H1 (cell line): ENCODE results near the gene ARRDC2. TPM values are rescaled to one million over a fixed set of nuclear protein-coding genes. Genes with fewer than 3 reads are reported as not detected.

Experiments used
- CTCF ChIA-PET: fragments of 300-600 bp; sonication (Branson Sonifier 250); formaldehyde crosslinking; loops from one replicate; lab custom pipeline; 2021; ENCODE audit not compliant: partially characterized antibody; lab: Charles Lee
- POLR2A ChIA-PET: fragments of 300-600 bp; sonication (Branson Sonifier 250); formaldehyde crosslinking; loops from one replicate; lab custom pipeline; 2021; ENCODE audit warnings: inconsistent platforms; ENCODE audit not compliant: partially characterized antibody; lab: Charles Lee
- DNase-seq, 2 experiments: peaks; one replicate each; pipeline versions ENCODE4 v3.0.0 to v3.0.0-alpha.2; 2010 to 2022; ENCODE audit warnings: low spot score in 2 of 2, low read depth in 1 of 2, mixed read lengths in 1 of 2
- FAIRE-seq: peaks from 2 replicates; lab custom pipeline; 2011; peaks lifted over from hg19 to GRCh38; lab: Jason Lieb, UNC
- H2AFZ ChIP-seq: 2 replicates; pipeline ENCODE4 v1.8.1; 2012; ENCODE audit warnings: low read length, inconsistent platforms
- H2AK5ac ChIP-seq: 2 replicates; pipeline ENCODE4 v1.6.1; 2013; ENCODE audit warnings: low read depth, low read length
- H2BK120ac ChIP-seq: replicated peaks from 2 replicates; pipeline ENCODE3; 2013; ENCODE audit warnings: low read depth, low read length, inconsistent platforms
- H2BK12ac ChIP-seq: 2 replicates; pipeline ENCODE4 v1.6.1; 2013; ENCODE audit warnings: low read depth, low read length
- H2BK15ac ChIP-seq: 2 replicates; pipeline ENCODE4 v1.6.1; 2013; ENCODE audit warnings: low read length
- H2BK20ac ChIP-seq: 2 replicates; pipeline ENCODE4 v1.6.1; 2013; ENCODE audit warnings: low read length
- H2BK5ac ChIP-seq: 2 replicates; pipeline ENCODE4 v1.6.1; 2013; ENCODE audit warnings: low read depth, low read length
- H3K14ac ChIP-seq: 2 replicates; pipeline ENCODE4 v1.6.1; 2013; ENCODE audit warnings: inconsistent platforms; ENCODE audit not compliant: insufficient read length
- H3K18ac ChIP-seq: 2 replicates; pipeline ENCODE4 v1.6.1; 2013; ENCODE audit warnings: low read length; ENCODE audit errors: extremely low read depth
- H3K23ac ChIP-seq: 2 replicates; pipeline ENCODE4 v1.6.1; 2013; ENCODE audit warnings: inconsistent platforms; ENCODE audit not compliant: insufficient read length
- H3K23me2 ChIP-seq: 2 replicates; pipeline ENCODE4 v1.6.1; 2013; ENCODE audit warnings: low read depth, low read length
- H3K27ac ChIP-seq: 2 replicates; pipeline ENCODE4 v1.6.1; 2011; ENCODE audit warnings: low read depth, low read length, inconsistent platforms
- H3K27me3 ChIP-seq, 4 experiments: replicated peaks in 1 of 4; 1 replicate in 1 of 4; 2 replicates in 3 of 4; pipeline versions ENCODE4 v1.6.1 to v1.8.1; 2011 to 2013; ENCODE audit warnings: low read length in 3 of 4, mild to moderate bottlenecking in 3 of 4, inconsistent platforms in 2 of 4, mixed read lengths in 2 of 4, moderate library complexity in 1 of 4; ENCODE audit not compliant: control insufficient read depth in 3 of 4, insufficient read depth in 3 of 4; ENCODE audit errors: extremely low read depth in 1 of 4
- H3K36me3 ChIP-seq, 4 experiments: 2 replicates each; pipeline versions ENCODE4 v1.6.1 to v1.8.1; 2011 to 2013; ENCODE audit warnings: mild to moderate bottlenecking in 4 of 4, low read length in 3 of 4, moderate library complexity in 2 of 4, control low read depth in 1 of 4, inconsistent platforms in 1 of 4; ENCODE audit not compliant: insufficient read depth in 4 of 4, control insufficient read depth in 2 of 4
- H3K4ac ChIP-seq: replicated peaks from 2 replicates; pipeline ENCODE3; 2013; ENCODE audit warnings: low read length, low read depth, mixed read lengths, inconsistent platforms; ENCODE audit not compliant: insufficient read length
- H3K4me1 ChIP-seq, 4 experiments: replicated peaks in 1 of 4; 1 replicate in 1 of 4; 2 replicates in 3 of 4; pipeline versions ENCODE4 v1.6.1 to v1.8.1; 2011 to 2013; ENCODE audit warnings: low read length in 3 of 4, inconsistent platforms in 2 of 4, mixed read lengths in 1 of 4; ENCODE audit not compliant: insufficient read depth in 4 of 4, control insufficient read depth in 3 of 4
- H3K4me2 ChIP-seq, 2 experiments: 2 replicates each; pipeline versions ENCODE4 v1.6.1 to v1.8.1; 2011 to 2013; ENCODE audit warnings: low read depth in 2 of 2, low read length in 2 of 2, control low read depth in 1 of 2, inconsistent platforms in 1 of 2, mild to moderate bottlenecking in 1 of 2; ENCODE audit not compliant: insufficient read depth in 1 of 2
- H3K4me3 ChIP-seq, 4 experiments: fragments of 200-600, 300-600 bp in 1 of 4; sonication (generic), shearing (Covaris generic), sonication (Bioruptor Twin) in 1 of 4; 2 replicates each; pipeline versions ENCODE4 v1.5.1 to v1.8.1; 2011 to 2016; ENCODE audit warnings: low read length in 4 of 4, low read depth in 3 of 4, control low read depth in 2 of 4, inconsistent platforms in 2 of 4, mild to moderate bottlenecking in 2 of 4, mixed read lengths in 1 of 4, moderate library complexity in 1 of 4; ENCODE audit not compliant: insufficient read depth in 2 of 4; ENCODE audit errors: extremely low read depth in 1 of 4
- H3K56ac ChIP-seq: replicated peaks from 2 replicates; pipeline ENCODE3; 2013; ENCODE audit warnings: low read depth, mild to moderate bottlenecking, mixed read lengths, low read length, inconsistent platforms; ENCODE audit not compliant: insufficient read length
- H3K79me1 ChIP-seq: 2 replicates; pipeline ENCODE4 v1.6.1; 2013; ENCODE audit warnings: low read depth, low read length, control low read depth
- H3K79me2 ChIP-seq, 2 experiments: 2 replicates each; pipeline versions ENCODE4 v1.6.1 to v1.8.1; 2012 to 2013; ENCODE audit warnings: low read length in 2 of 2, mild to moderate bottlenecking in 2 of 2, inconsistent platforms in 1 of 2; ENCODE audit not compliant: insufficient read depth in 2 of 2, control insufficient read depth in 1 of 2
- H3K9ac ChIP-seq, 4 experiments: replicated peaks in 1 of 4; 1 replicate in 1 of 4; 2 replicates in 3 of 4; pipeline versions ENCODE4 v1.6.1 to v1.8.1; 2011 to 2013; ENCODE audit warnings: low read depth in 3 of 4, low read length in 3 of 4, control low read depth in 2 of 4, mild to moderate bottlenecking in 2 of 4, moderate library complexity in 2 of 4, inconsistent platforms in 1 of 4; ENCODE audit errors: extremely low read depth in 1 of 4
- H3K9me3 ChIP-seq, 2 experiments: 2 replicates each; pipeline versions ENCODE4 v1.6.1 to v1.8.1; 2012 to 2013; ENCODE audit warnings: mild to moderate bottlenecking in 2 of 2, moderate library complexity in 2 of 2, control low read depth in 1 of 2, inconsistent platforms in 1 of 2, low read depth in 1 of 2, low read length in 1 of 2, mixed read lengths in 1 of 2; ENCODE audit not compliant: insufficient read depth in 2 of 2
- H4K20me1 ChIP-seq, 2 experiments: replicated peaks in 1 of 2; 2 replicates each; pipeline versions ENCODE3 to v1.8.1; 2011 to 2013; ENCODE audit warnings: inconsistent platforms in 2 of 2, low read length in 2 of 2, mild to moderate bottlenecking in 1 of 2; ENCODE audit not compliant: insufficient read depth in 2 of 2, control insufficient read depth in 1 of 2
- H4K5ac ChIP-seq: 2 replicates; pipeline ENCODE4 v1.6.1; 2013; ENCODE audit warnings: low read length, low read depth, mixed read lengths, inconsistent platforms; ENCODE audit not compliant: insufficient read length
- H4K8ac ChIP-seq: 2 replicates; pipeline ENCODE4 v1.8.0; 2013; ENCODE audit warnings: mild to moderate bottlenecking, moderate library complexity, low read length, inconsistent platforms; ENCODE audit not compliant: insufficient read depth; ENCODE audit errors: extremely low read depth
- H4K91ac ChIP-seq: replicated peaks from 2 replicates; pipeline ENCODE3; 2013; ENCODE audit warnings: low read length, mixed read lengths, inconsistent platforms; ENCODE audit not compliant: insufficient read length
- BCL11A ChIP-seq, 2 experiments: IDR thresholded peaks; one replicate each; pipeline ENCODE4 v1.6.1; 2011; ENCODE audit warnings: low read depth in 2 of 2, low read length in 2 of 2, mild to moderate bottlenecking in 2 of 2
- CBX5 ChIP-seq: fragments of 300-800, 300-1000 bp; sonication (generic); IDR thresholded peaks from 2 replicates; pipeline ENCODE4 v1.7.1; 2016; ENCODE audit warnings: antibody characterized with exemption, low read length, low read depth
- CREB1 ChIP-seq: IDR thresholded peaks from 2 replicates; pipeline ENCODE4 v1.6.1; 2012; ENCODE audit warnings: inconsistent platforms
- RBBP5 ChIP-seq: IDR thresholded peaks from 2 replicates; pipeline ENCODE4 v1.7.1; 2012; ENCODE audit warnings: low read depth, mild to moderate bottlenecking, inconsistent platforms, low read length, moderate library complexity, borderline replicate concordance
- SIN3A ChIP-seq, 2 experiments: IDR thresholded peaks in 1 of 2; conservative IDR thresholded peaks in 1 of 2; 2 replicates each; pipeline ENCODE4 v1.6.1; 2011 to 2012; ENCODE audit warnings: low read length in 2 of 2, improper control_type of control experiment in 1 of 2, low read depth in 1 of 2, mild to moderate bottlenecking in 1 of 2
- SIX5 ChIP-seq: IDR thresholded peaks from 2 replicates; pipeline ENCODE4 v1.6.1; 2011; ENCODE audit warnings: mild to moderate bottlenecking, low read depth, low read length
- SP1 ChIP-seq: IDR thresholded peaks from 2 replicates; pipeline ENCODE4 v1.6.1; 2011; ENCODE audit warnings: low read depth, low read length
- TBP ChIP-seq: IDR thresholded peaks from 2 replicates; pipeline ENCODE4 v1.6.1; 2011; ENCODE audit warnings: low read depth, low read length, improper control_type of control experiment
- TCF12 ChIP-seq: IDR thresholded peaks from 2 replicates; pipeline ENCODE4 v1.6.1; 2011; ENCODE audit warnings: low read depth, mild to moderate bottlenecking, low read length
- ZNF274 ChIP-seq: IDR thresholded peaks from 2 replicates; pipeline ENCODE4 v1.7.0; 2012; ENCODE audit warnings: low read length, borderline replicate concordance; ENCODE audit errors: extremely low read depth
- WGBS, 2 experiments: shearing (Covaris generic) in 1 of 2; methylation state at CpG; one replicate each; pipeline versions ENCODE4 v1.1.6 to v1.1.7; 2013 to 2015; ENCODE audit warnings: low lambda C conversion rate in 2 of 2, mixed read lengths in 2 of 2, inconsistent platforms in 1 of 2, low coverage in 1 of 2, missing lambda C conversion rate in 1 of 2; ENCODE audit not compliant: insufficient replicate concordance in 2 of 2, insufficient coverage in 1 of 2, insufficient read length in 1 of 2; ENCODE audit errors: extremely low coverage in 1 of 2, missing lambda C conversion rate in 1 of 2; 5-methylcytosine and 5-hydroxymethylcytosine counted together
- polyA plus RNA-seq, 7 experiments: library from polyadenylated mRNA; depleted of rRNA in 3 of 7; stranded (reverse) in 5 of 7; unstranded in 2 of 7; fragments of >200 nt in 5 of 7; fragments of 200-250 nt in 2 of 7; gene quantifications; 1 replicate in 5 of 7; 2 replicates in 1 of 7; 4 replicates in 1 of 7; pipeline versions ENCODE4 v1.2.1 to v1.2.3, GENCODE V29; 2011 to 2013; ENCODE audit warnings: missing spikeins in 2 of 7, mixed read lengths in 2 of 7
- total RNA-seq: library from RNA; stranded (reverse); fragmentation: NEBNext Ultra II Directional; extraction: Animal tissue kit (Norgen Biotek cat#: 25700); gene quantifications from 2 replicates; pipeline ENCODE4 v1.2.1, GENCODE V29; 2021
- TF ChIP-seq, protein P1 (sequence below), 3 experiments: IDR thresholded peaks; 1 replicate in 2 of 3; 2 replicates in 1 of 3; pipeline versions ENCODE4 v1.5.1 to v1.6.1; 2011; ENCODE audit warnings: low read length in 3 of 3, mild to moderate bottlenecking in 3 of 3, inconsistent platforms in 2 of 3, low read depth in 1 of 3, moderate library complexity in 1 of 3; ENCODE audit not compliant: insufficient read depth in 1 of 3; ENCODE audit errors: control extremely low read depth in 1 of 3
- TF ChIP-seq, protein P2 (sequence below): IDR thresholded peaks from 2 replicates; pipeline ENCODE4 v1.6.1; 2012; ENCODE audit warnings: inconsistent platforms

ARRDC2 gene
- total and polyA plus RNA-seq, 2 of the 8 experiments (the other 6 are each of a cell fraction or from before 2014, with no cell fraction given), result 5.4 to 6.9 TPM

GRCh38 chr19:18051887-18052286 is 43.9 kb downstream of the ARRDC2 start:
- H3K14ac ChIP-seq, result no peak overlapping the region
- WGBS, 2 experiments, result 87% methylated on average over 22 of the region's 31 CpGs; no CpG with 5 or more reads in 1 of the 2 experiments
- 0 out of 7 replicates have a peak, but pooled peaks cover 0 to 2% (median 0%) of the 10 kb centered on the region in 4 experiments for H3K4me1 ChIP-seq
- no peak overlapping the region for H2BK12ac ChIP-seq
- no peaks in the 10 kb centered on the region for H3K9me3 ChIP-seq
- no peak overlapping the region for H2BK120ac ChIP-seq
- no peaks in the 10 kb centered on the region for H3K79me1 ChIP-seq
- no peak overlapping the region for H2BK20ac ChIP-seq
- DNase-seq, result no peak
- 0 out of 2 replicates have a peak, but pooled peaks cover under 1% of the 10 kb centered on the region for H3K23me2 ChIP-seq
- no peak overlapping the region for H3K18ac ChIP-seq
- no peak overlapping the region for H3K27ac ChIP-seq
- H4K5ac ChIP-seq, result no peak overlapping the region
- H2AFZ ChIP-seq, result no peak overlapping the region
- H3K4me2 ChIP-seq, result no peak overlapping the region
- ChIA-PET CTCF (interaction anchor here (0.7 to 1.2 kb wide), 3 partner anchors 13 to 667 kb away, joined by 3 to 4 read pairs (median 3); no protein-coding TSS in a partner anchor), POLR2A (no interaction called here)
- no peak overlapping the region for H4K91ac ChIP-seq
- H2AK5ac ChIP-seq, result no peak overlapping the region
- H3K9ac ChIP-seq, result no peak overlapping the region
- no peak overlapping the region for H3K56ac ChIP-seq
- H4K8ac ChIP-seq, result no peak overlapping the region
- no peaks in the 10 kb centered on the region for H3K36me3 ChIP-seq
- no peak overlapping the region for H3K23ac ChIP-seq
- no peak overlapping the region for H2BK5ac ChIP-seq
- H3K4ac ChIP-seq, result no peak overlapping the region
- no peak for FAIRE-seq
- no peaks in the 10 kb centered on the region for H3K79me2 ChIP-seq
- H3K4me3 ChIP-seq, result no peak overlapping the region
- no peak overlapping the region for H2BK15ac ChIP-seq
- H4K20me1 ChIP-seq, result no peaks in the 10 kb centered on the region
- no peaks in the 10 kb centered on the region for H3K27me3 ChIP-seq
- TF ChIP-seq, protein P1, sequence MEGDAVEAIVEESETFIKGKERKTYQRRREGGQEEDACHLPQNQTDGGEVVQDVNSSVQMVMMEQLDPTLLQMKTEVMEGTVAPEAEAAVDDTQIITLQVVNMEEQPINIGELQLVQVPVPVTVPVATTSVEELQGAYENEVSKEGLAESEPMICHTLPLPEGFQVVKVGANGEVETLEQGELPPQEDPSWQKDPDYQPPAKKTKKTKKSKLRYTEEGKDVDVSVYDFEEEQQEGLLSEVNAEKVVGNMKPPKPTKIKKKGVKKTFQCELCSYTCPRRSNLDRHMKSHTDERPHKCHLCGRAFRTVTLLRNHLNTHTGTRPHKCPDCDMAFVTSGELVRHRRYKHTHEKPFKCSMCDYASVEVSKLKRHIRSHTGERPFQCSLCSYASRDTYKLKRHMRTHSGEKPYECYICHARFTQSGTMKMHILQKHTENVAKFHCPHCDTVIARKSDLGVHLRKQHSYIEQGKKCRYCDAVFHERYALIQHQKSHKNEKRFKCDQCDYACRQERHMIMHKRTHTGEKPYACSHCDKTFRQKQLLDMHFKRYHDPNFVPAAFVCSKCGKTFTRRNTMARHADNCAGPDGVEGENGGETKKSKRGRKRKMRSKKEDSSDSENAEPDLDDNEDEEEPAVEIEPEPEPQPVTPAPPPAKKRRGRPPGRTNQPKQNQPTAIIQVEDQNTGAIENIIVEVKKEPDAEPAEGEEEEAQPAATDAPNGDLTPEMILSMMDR (IDR thresholded peaks at IDR 0.05; ENCODE audit: control extremely low read depth in 1 of 3, insufficient read depth in 1 of 3, low read depth in 1 of 3, low read length in 3 of 3), result no peak
- no peak for TF ChIP-seq RBBP5
- TF ChIP-seq, protein P2, sequence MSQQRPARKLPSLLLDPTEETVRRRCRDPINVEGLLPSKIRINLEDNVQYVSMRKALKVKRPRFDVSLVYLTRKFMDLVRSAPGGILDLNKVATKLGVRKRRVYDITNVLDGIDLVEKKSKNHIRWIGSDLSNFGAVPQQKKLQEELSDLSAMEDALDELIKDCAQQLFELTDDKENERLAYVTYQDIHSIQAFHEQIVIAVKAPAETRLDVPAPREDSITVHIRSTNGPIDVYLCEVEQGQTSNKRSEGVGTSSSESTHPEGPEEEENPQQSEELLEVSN, result no peak
- no peak for TF ChIP-seq TBP
- TF ChIP-seq CBX5, result no peak
- TF ChIP-seq SP1, result no peak
- no peak for TF ChIP-seq TCF12
- TF ChIP-seq ZNF274, result no peak
- no peak for TF ChIP-seq CREB1
- no peak for TF ChIP-seq SIN3A (conservative IDR thresholded peaks at IDR 0.05 in 1 of 2, IDR thresholded peaks at IDR 0.05 in 1 of 2; ENCODE audit: low read depth in 1 of 2, low read length in 2 of 2)
- no peak for TF ChIP-seq BCL11A (IDR thresholded peaks at IDR 0.05; ENCODE audit: low read depth in 2 of 2, low read length in 2 of 2)
- TF ChIP-seq SIX5, result no peak
